Measurements from ENCODE around the gene CD59. TPM values are rescaled to one million over a fixed set of nuclear protein-coding genes. Genes with fewer than 3 reads are reported as not detected.

Gene CD59
- total and polyA plus RNA-seq, 2 of the 4 experiments (the other 2 are of a cell fraction): 765 to 1,140 TPM

DNA sequence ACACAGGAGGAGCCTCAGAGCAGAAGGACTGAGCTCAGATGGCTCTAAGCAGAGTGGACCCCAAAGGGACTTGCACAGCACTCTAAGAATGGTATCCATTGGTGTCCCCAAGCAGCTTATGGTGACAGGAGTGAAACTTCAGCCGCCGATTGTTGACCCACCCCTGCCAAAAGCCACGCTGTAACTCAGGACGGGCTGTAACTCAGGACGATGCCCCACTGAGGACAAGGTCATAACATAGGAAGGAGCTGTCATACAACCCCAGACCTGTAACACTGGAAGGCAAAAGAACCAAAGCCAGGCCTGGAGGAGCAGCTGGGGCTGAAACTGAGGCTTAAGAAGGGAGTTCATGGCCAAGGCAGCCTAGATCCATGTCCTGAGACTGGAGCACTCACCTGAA lies 14.2 kb downstream of the CD59 start:
- peak overlapping the region; percentile 83 for H2BK120ac ChIP-seq (ENCODE audit: low read depth, low read length)
- H2AK5ac ChIP-seq (ENCODE audit: low read depth, low read length): peak overlapping the region; percentile 98
- H4K8ac ChIP-seq (ENCODE audit: low read depth in 2 of 2, low read length in 2 of 2): peak overlapping the region; percentile 21 to 51
- peak overlapping the region; percentile 86 for H4K91ac ChIP-seq (ENCODE audit: insufficient read depth, low read depth, low read length)
- H3K4me3 ChIP-seq (ENCODE audit: insufficient read depth, low read depth, low read length): no peak overlapping the region
- no peak overlapping the region for H3K9ac ChIP-seq (ENCODE audit: low read depth, low read length)
- ChIA-PET POLR2A (ENCODE audit: unreplicated experiment) (no interaction called here), CTCF (interaction anchor here (0.8 kb wide), 1 partner anchor 578 kb away, joined by 3 read pairs; no protein-coding TSS in a partner anchor)
- no TSS peak for BruUV-seq (replicated peaks)
- 0 out of 2 replicates have a peak overlapping the region, but pooled peaks have one; percentile 6 for H3K56ac ChIP-seq (ENCODE audit: extremely low read depth, insufficient read depth, low read length)
- no peak overlapping the region for H3K4me2 ChIP-seq (ENCODE audit: low read depth, low read length)
- dilution Hi-C loops (cut with HindIII; ENCODE audit: low sequenced_read_pairs, unreplicated experiment): no loop called here
- 87% methylated on average over 3 of the region's 5 CpGs; no CpG with 5 or more reads in 1 of the 2 experiments for WGBS, 2 experiments (ENCODE audit: extremely low coverage in 2 of 2, insufficient read length in 1 of 2)
- H4K20me1 ChIP-seq (ENCODE audit: insufficient read depth, low read length): peaks cover 65% of the 10 kb centered on the region
- peak overlapping the region; percentile 30 for H3K18ac ChIP-seq (ENCODE audit: low read depth, low read length)
- no peaks in the 10 kb centered on the region for H3K9me3 ChIP-seq (ENCODE audit: control insufficient read depth, insufficient read depth, low read length)
- H2AK9ac ChIP-seq (replicated peaks; ENCODE audit: low read depth, low read length, poor library complexity): peak overlapping the region; percentile 51
- H3K4ac ChIP-seq (ENCODE audit: low read depth, low read length): peak overlapping the region; percentile 81
- H3K36me3 ChIP-seq (ENCODE audit: control insufficient read depth, insufficient read depth, low read length): peaks cover 34% of the 10 kb centered on the region
- H3K23ac ChIP-seq (ENCODE audit: low read depth, low read length): peak overlapping the region; percentile 89
- peaks cover 36% of the 10 kb centered on the region for H3K4me1 ChIP-seq (ENCODE audit: control insufficient read depth, insufficient read depth, low read length)
- peaks cover 38% of the 10 kb centered on the region for H3K9me1 ChIP-seq (ENCODE audit: insufficient read depth, low read length)
- peak overlapping the region; percentile 86 for H3K14ac ChIP-seq (replicated peaks; ENCODE audit: low read depth, low read length)
- intact Hi-C loops (cut with micrococcal nuclease): no loop called here
- peak overlapping the region; percentile 74 for H2BK5ac ChIP-seq (ENCODE audit: low read depth, low read length, poor library complexity, severe bottlenecking)
- no peak for ATAC-seq (ENCODE audit: low read depth)
- in situ Hi-C loops (cut with MboI; ENCODE audit: low sequenced_read_pairs): no loop called here
- peak overlapping the region; percentile 91; the same call in 2 of the 3 replicates for H2BK15ac ChIP-seq (ENCODE audit: low read depth, low read length)
- H4K5ac ChIP-seq (ENCODE audit: low read depth, low read length): peak overlapping the region; percentile 28
- TF ChIP-seq SMC3 (IDR thresholded peaks at IDR 0.05; ENCODE audit: low read depth, low read length): no peak
- no peak for TF ChIP-seq MAZ (IDR thresholded peaks at IDR 0.05; ENCODE audit: borderline replicate concordance, low read depth, low read length)
- TF ChIP-seq RCOR1 (IDR thresholded peaks at IDR 0.05; ENCODE audit: insufficient replicate concordance, low read length): no peak
- no peak for TF ChIP-seq FOS (IDR thresholded peaks at IDR 0.05; ENCODE audit: low read depth, low read length)
- no peak for TF ChIP-seq USF2 (IDR thresholded peaks at IDR 0.05; ENCODE audit: low read depth, low read length)
- no peak for TF ChIP-seq POLR2A (IDR thresholded peaks at IDR 0.05; ENCODE audit: low read depth, low read length)
- TF ChIP-seq, protein P1, sequence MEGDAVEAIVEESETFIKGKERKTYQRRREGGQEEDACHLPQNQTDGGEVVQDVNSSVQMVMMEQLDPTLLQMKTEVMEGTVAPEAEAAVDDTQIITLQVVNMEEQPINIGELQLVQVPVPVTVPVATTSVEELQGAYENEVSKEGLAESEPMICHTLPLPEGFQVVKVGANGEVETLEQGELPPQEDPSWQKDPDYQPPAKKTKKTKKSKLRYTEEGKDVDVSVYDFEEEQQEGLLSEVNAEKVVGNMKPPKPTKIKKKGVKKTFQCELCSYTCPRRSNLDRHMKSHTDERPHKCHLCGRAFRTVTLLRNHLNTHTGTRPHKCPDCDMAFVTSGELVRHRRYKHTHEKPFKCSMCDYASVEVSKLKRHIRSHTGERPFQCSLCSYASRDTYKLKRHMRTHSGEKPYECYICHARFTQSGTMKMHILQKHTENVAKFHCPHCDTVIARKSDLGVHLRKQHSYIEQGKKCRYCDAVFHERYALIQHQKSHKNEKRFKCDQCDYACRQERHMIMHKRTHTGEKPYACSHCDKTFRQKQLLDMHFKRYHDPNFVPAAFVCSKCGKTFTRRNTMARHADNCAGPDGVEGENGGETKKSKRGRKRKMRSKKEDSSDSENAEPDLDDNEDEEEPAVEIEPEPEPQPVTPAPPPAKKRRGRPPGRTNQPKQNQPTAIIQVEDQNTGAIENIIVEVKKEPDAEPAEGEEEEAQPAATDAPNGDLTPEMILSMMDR (conservative IDR thresholded peaks at IDR 0.05; ENCODE audit: low read depth, low read length): no peak
- H2BK20ac ChIP-seq (ENCODE audit: low read depth, low read length): peak overlapping the region; percentile 92
- no peaks in the 10 kb centered on the region for H3K27me3 ChIP-seq (ENCODE audit: control insufficient read depth, insufficient read depth, low read length)
- no peak overlapping the region for H2AFZ ChIP-seq (replicated peaks; ENCODE audit: low read length, poor library complexity)
- DNase-seq: no peak
- H3K27ac ChIP-seq (ENCODE audit: insufficient read depth, low read length): peak overlapping the region; percentile 75
- H3K79me1 ChIP-seq (ENCODE audit: low read depth in 1 of 2, low read length in 2 of 2): peaks cover 32 to 77% of the 10 kb centered on the region in 2 experiments
